Measurements from ENCODE around the gene DLG2. TPM values are rescaled to one million over a fixed set of nuclear protein-coding genes. Genes with fewer than 3 reads are reported as not detected.

DLG2 gene
- polyA plus RNA-seq (2012; ENCODE audit: insufficient read length, low read depth) = not detected

DNA sequence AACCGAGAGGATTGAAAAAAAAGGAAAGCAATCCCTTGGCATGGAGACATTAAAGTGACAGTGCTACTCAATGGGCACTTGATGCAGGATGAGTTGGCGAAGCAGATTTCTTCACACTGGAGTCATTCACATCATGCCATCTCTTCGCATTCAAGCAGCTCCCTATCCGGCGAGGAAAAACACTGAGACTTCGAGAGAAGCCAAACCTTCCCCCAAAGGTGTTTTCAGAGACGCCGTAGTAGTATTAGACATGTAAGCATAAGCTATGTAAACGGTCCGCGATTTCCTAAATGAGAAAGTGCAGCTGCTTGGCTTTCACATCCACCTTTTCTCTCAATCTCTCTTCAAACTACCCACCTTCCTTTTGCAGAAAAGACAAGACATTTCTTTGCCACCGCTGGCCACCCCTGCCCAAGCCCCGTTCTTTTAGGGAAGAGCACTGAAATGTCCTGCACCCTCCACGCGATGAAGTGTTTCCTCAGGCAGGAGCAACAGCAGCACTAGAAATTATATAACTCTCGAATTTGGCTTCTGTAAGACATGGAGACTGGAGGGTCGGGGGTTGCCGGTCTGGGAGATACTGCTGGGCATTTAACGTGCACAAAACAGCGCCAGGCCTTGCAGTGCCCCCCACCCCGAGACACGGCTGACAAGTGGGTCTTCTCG lies at the start of gene DLG2:
Gene DLG2, minus strand, starts transcription at position 13 of the 666 bp plus-strand sequence.
- TF ChIP-seq FOXP2 (optimal IDR thresholded peaks at IDR 0.05; ENCODE audit: borderline replicate concordance, extremely low read depth, extremely low read length, insufficient read depth) = no peak
- no peak for TF ChIP-seq SIN3A (IDR thresholded peaks at IDR 0.05; ENCODE audit: borderline replicate concordance, insufficient read depth, low read length)
- TF ChIP-seq POLR2AphosphoS5 (IDR thresholded peaks at IDR 0.05; ENCODE audit: low read depth, low read length) = no peak
- TF ChIP-seq, protein P1, sequence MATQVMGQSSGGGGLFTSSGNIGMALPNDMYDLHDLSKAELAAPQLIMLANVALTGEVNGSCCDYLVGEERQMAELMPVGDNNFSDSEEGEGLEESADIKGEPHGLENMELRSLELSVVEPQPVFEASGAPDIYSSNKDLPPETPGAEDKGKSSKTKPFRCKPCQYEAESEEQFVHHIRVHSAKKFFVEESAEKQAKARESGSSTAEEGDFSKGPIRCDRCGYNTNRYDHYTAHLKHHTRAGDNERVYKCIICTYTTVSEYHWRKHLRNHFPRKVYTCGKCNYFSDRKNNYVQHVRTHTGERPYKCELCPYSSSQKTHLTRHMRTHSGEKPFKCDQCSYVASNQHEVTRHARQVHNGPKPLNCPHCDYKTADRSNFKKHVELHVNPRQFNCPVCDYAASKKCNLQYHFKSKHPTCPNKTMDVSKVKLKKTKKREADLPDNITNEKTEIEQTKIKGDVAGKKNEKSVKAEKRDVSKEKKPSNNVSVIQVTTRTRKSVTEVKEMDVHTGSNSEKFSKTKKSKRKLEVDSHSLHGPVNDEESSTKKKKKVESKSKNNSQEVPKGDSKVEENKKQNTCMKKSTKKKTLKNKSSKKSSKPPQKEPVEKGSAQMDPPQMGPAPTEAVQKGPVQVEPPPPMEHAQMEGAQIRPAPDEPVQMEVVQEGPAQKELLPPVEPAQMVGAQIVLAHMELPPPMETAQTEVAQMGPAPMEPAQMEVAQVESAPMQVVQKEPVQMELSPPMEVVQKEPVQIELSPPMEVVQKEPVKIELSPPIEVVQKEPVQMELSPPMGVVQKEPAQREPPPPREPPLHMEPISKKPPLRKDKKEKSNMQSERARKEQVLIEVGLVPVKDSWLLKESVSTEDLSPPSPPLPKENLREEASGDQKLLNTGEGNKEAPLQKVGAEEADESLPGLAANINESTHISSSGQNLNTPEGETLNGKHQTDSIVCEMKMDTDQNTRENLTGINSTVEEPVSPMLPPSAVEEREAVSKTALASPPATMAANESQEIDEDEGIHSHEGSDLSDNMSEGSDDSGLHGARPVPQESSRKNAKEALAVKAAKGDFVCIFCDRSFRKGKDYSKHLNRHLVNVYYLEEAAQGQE (IDR thresholded peaks at IDR 0.05; ENCODE audit: insufficient read depth in 1 of 2, low read depth in 2 of 2, low read length in 2 of 2) = no peak
- TF ChIP-seq TAF1 (IDR thresholded peaks at IDR 0.05; ENCODE audit: borderline replicate concordance, insufficient read depth, low read length) = no peak

DNA sequence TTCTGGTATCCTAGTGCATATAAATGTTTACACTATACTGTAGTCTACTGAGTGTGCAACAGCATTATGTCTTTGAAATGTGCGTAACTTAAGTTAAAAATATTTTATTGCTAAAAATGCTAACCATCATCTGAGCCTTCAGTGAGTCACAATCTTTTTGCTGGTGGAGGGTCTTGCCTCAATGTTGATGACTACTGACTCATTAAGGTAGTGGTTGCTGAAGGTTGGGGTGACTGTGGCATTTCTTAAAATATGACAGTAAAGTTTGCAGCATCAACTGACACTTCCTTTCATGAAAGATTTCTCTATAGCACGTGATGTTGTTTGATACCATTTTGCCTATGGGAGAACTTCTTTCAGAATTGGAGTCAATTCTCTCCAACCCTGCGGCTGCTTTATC lies 46.2 kb upstream of the DLG2 start:
- TF ChIP-seq POLR2AphosphoS5 (IDR thresholded peaks at IDR 0.05; ENCODE audit: low read depth, low read length) (no peak), SIN3A (IDR thresholded peaks at IDR 0.05; ENCODE audit: borderline replicate concordance, insufficient read depth, low read length) (no peak)

DNA sequence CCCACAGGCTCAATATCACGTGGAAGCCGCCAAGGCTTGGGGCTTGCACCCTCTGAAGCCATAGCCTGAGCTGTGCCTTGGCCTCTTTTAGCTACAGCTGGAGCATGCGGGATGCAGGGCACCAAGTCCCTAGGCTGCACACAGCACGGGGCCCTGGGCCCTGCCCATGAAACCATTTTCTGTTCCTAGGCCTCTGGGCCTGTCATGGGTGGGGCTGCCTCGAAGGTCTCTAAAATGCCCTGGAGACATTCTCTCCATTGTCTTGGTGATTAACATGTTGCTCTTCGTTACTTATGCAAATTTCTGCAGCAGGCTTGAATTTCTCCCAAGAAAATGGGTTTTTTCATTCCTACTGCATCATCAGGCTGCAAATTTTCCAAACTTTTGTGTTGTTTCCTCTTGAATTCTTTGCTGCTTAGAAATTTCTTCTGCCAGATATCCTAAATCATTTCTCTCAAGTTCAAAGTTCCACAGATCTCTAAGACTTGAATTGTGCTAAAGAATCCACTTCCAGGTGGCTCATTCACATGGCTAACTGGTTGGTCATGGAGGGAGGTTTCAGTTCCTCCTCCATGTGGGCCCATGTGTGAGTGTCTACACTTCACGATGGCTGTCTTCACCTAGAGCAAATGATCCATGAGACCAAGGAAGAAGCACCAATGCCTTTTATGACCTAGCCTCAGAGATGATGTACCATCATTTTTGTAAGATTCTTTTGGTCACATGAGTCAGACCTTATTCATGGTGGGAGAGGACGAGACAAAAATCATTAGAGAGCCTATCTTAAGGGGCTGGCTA lies 45.2 kb upstream of the DLG2 start:
- no peak for TF ChIP-seq TAF1 (IDR thresholded peaks at IDR 0.05; ENCODE audit: borderline replicate concordance, insufficient read depth, low read length)
- TF ChIP-seq, protein P1 (IDR thresholded peaks at IDR 0.05; ENCODE audit: insufficient read depth in 1 of 2, low read depth in 2 of 2, low read length in 2 of 2) = no peak
- TF ChIP-seq FOXP2 (optimal IDR thresholded peaks at IDR 0.05; ENCODE audit: borderline replicate concordance, extremely low read depth, extremely low read length, insufficient read depth) = no peak
- no peak for TF ChIP-seq SIN3A (IDR thresholded peaks at IDR 0.05; ENCODE audit: borderline replicate concordance, insufficient read depth, low read length)
- no peak for TF ChIP-seq POLR2AphosphoS5 (IDR thresholded peaks at IDR 0.05; ENCODE audit: low read depth, low read length)

DNA sequence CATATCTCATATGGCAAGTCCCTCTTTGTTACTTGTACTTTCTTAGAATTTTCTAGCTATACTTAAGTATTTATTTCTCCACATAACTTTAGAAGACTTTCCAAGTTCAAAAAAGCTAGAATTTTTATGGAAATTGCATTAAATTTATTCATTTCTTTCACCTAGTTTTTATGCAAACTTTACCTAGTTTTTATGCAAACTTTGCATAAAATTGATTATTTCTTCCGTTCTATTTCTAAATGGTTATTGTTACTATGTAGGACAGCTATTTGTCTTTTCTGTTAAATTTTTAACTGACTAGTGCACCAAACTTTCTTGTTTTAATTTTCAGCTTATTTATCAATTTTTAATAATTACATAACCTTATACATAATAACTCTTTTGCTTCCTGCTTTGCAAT lies 41.0 kb upstream of the DLG2 start:
- TF ChIP-seq SIN3A (IDR thresholded peaks at IDR 0.05; ENCODE audit: borderline replicate concordance, insufficient read depth, low read length) = no peak
- no peak for TF ChIP-seq POLR2AphosphoS5 (IDR thresholded peaks at IDR 0.05; ENCODE audit: low read depth, low read length)
- no peak for TF ChIP-seq FOXP2 (optimal IDR thresholded peaks at IDR 0.05; ENCODE audit: borderline replicate concordance, extremely low read depth, extremely low read length, insufficient read depth)
- no peak for TF ChIP-seq TAF1 (IDR thresholded peaks at IDR 0.05; ENCODE audit: borderline replicate concordance, insufficient read depth, low read length)
- TF ChIP-seq, protein P1 (IDR thresholded peaks at IDR 0.05; ENCODE audit: insufficient read depth in 1 of 2, low read depth in 2 of 2, low read length in 2 of 2) = no peak

DNA sequence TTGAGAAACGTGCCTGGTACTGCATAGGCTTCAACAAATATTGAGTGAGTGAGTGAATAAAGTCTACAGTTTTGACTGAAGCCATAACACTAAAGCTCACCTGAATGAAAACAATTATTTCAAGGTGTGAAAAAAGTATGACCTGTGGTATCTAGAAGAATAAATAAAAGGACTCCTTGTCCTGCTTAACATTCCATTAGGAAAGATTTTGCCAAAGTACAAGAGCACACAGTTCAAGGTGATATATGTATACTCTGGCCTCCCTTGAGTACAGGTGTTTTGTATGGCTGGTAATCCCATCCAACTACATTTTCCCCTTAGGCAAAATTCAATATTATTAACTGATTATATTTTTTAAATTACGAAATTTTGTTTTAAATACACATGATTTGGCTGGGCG lies 39.5 kb upstream of the DLG2 start:
- TF ChIP-seq, protein P1 (IDR thresholded peaks at IDR 0.05; ENCODE audit: insufficient read depth in 1 of 2, low read depth in 2 of 2, low read length in 2 of 2) = no peak
- TF ChIP-seq SIN3A (IDR thresholded peaks at IDR 0.05; ENCODE audit: borderline replicate concordance, insufficient read depth, low read length) (no peak), FOXP2 (optimal IDR thresholded peaks at IDR 0.05; ENCODE audit: borderline replicate concordance, extremely low read depth, extremely low read length, insufficient read depth) (no peak), TAF1 (IDR thresholded peaks at IDR 0.05; ENCODE audit: borderline replicate concordance, insufficient read depth, low read length) (no peak), POLR2AphosphoS5 (IDR thresholded peaks at IDR 0.05; ENCODE audit: low read depth, low read length) (no peak)
